ENCODE data around the gene RBM38.

RBM38 gene

GRCh38 chr20:57439993-57440392 lies 48.8 kb downstream of the RBM38 start:
- DNase-seq = no peak

- DNase-seq = no peak
Measured at GRCh38 chr20:57440678-57441509, 49.7 kb downstream of the RBM38 start.

GRCh38 chr20:57441510-57442154 lies 50.4 kb downstream of the RBM38 start:
- DNase-seq = no peak

GRCh38 chr20:57442158-57442887 lies 51.1 kb downstream of the RBM38 start:
- DNase-seq = no peak

- no peak for DNase-seq
Measured at GRCh38 chr20:57442888-57443239, 51.7 kb downstream of the RBM38 start.

DNA sequence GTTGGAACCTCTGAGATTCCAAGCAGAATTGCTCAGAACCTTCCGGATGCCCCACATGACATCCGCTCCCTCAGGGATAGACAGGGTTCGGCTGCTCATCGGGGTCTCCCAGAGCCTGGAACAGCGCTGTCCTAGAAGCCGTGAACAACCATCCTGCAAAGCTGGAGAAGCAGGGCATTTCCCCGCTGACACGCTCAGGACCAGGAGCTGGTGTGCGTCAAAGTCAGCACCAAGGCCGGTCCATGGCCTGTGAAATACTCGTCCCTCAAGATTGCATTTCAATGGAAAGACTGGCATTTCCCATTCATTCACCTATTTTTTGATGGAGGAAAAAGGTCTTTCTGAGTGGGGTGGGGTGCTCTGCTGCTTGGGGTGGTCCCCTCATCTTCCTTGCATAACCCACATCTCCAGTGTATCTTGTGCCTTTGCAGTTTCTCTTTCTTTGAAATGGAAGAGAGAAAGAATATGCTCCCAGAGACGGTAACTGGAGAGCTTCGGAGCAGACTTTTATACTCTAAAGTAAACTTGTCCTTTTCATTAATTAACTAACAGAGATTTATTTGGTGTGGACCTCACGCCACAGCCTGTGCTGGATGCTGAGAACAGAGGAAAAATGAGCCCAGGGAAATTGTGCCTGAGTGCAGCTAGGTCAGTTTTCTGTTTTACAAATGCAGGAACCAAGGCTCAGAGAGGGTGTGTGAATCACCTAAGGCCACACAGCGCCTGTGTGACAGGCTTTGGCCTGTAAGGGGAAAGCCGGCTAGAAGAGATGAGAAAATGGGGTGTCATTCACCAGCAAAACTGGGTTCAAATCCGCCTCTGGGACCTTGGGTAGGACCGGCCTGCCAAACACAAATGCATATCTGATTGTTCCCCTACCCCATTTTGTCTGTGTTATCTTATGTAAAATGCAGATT lies 52.4 kb downstream of the RBM38 start:
- no peak for DNase-seq

DNA sequence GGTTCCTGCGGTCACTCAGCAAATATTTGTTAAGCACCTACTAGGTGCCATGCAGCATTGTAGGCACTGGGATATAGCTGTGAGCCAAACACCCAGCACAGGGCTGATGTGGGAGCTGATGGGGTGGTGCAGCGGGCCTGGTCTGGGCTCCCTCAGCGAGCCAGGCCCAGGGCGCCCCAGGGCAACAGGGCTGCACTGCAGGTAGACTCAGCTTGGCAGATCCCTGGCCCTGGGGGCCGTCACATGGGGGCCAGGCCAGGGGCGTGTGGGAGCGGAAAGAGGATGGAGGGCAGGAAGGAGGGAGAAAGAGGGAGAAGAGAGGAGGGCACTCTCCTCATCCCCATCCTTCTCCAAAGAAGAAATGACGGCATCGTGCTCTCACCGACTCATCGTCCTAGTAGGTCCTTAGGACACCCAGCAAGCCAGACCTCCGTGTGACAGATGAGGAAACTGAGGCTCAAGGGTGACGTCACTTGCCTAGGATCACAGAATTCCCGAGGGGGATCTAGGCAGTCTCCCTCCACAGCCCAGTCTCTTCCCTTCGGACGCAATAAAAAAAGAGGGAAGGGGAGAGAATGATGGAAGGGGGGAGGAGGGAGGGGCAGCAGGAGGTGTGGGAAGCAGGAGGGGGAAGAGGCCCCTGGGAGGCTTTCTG lies 53.3 kb downstream of the RBM38 start:
- DNase-seq = no peak

DNA sequence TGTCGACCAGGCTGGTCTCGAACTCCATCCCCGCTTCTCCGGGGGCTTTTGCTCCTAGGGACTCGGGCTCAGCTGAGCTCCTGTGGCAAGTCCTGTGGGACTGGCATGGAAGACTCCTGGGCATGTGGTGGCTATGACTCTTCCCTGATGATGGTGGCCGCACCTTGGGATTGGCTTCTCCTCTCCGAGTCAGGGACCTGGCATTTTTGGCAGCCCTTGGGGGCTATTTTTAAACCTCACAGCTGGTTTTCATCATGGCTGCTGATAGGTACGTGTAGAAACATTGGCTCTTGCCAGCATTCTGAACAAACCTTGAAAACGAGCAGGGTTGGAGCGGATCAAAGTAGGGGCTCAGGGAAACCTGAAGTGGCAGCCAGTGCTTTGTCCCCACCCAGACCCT lies 54.1 kb downstream of the RBM38 start:
- no peak for DNase-seq

DNA sequence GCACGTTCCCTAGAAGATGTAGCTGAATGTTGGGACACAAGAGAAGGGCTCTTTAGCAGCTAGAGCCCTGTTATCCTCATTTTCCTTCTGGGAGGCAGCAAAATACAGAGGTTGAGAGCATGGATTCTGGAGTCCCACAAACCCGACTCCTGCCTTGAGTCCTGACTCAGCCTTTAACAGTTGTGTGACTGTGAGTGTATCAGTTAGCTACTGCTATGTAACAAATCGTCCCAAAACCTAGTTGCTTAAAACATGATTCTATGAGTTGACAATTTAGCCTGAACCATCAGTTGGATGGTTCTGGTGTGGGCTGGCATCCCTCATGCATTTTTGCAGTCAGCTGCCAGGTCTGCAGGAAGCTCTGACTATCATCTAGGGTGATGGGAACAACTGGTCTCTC lies 54.6 kb downstream of the RBM38 start:
- DNase-seq = no peak

DNA sequence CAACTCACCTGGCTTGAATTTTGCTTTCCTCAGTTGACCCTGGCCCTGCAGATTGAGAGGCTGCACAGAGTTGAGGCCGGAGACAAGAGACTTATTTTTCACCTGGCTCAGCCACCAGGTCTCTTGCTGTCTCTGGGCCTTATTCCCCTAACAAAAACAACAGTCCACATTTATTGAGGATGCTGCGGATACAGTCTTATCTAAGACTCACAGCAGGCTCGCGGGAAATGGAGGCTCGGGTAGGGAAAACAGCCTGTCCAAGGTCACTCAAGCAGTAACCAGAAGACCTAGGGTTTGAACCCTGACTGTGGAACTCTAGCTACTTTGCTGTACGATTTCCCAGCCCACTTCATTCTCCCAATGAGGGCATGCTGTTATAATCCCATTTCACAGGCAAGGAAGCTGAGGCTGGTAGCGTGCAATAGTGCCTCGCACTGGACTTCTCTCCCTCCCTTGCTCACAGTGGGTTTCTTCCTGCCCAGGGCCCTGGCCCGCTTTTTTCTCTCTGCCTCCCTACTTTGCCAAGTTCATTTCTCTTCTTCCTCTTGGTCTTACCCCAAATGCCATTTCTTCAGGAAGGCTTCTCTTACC lies 57.7 kb downstream of the RBM38 start:
- no peak for DNase-seq

GRCh38 chr20:57449398-57450354 lies 58.5 kb downstream of the RBM38 start:
- no peak for DNase-seq

DNA sequence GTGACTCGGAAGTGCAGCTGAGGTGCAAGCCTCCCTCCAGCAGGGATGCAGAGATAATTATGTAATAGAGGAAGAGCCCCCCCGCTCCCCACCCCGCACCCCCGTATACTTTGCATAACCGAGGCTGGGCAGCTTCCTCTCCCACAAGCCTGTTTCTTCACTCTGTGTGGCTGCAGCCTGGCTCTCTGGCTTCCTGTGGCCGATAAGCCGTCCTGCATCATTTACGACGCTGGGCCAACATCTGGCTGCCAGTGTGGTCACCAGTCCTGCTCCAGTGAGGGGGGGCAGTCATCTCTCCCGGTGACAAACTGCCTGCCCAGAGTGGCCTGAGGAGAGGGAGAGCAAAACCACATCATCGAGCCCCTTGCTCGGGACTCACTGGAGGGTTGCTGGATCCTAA lies 59.2 kb downstream of the RBM38 start:
- peak; percentile 5 for DNase-seq

DNA sequence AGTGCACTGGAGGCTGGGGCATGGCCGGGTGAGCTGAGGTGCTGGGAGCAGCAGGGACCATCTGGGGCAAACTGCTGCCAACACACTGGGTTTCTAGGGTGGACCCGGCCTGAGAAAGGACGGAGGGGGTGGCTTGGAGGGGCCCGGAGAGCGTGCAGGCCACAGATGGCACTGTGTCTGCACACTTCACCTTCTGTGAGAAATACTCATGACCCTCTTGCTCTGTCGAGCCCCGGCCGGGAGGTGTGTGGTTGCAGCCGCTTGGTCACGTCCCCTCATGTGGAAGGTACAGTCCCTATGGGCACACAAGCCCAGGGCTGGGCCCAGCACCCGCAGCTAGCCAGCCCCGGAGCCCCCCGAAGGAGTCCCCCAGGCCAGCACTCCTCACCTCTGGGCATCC lies 59.7 kb downstream of the RBM38 start:
- no peak for DNase-seq

DNA sequence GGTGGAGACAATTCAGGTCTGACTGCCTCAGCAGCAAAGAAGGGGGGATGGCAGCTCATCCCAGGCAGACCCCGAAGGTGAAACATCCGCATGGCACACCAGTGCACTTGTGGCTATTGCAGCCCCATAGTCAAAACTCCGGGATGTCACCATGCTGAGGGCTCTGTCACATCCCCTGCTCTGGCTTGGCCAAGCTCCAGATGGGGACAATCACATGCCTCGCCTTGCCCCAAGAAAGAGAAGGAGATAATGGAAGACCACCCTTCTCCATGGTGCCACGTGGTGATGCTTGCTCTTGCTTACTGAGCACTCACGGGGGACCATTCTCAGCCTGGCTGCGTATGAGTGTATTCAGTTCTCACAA lies 60.2 kb downstream of the RBM38 start:
- DNase-seq = no peak

DNA sequence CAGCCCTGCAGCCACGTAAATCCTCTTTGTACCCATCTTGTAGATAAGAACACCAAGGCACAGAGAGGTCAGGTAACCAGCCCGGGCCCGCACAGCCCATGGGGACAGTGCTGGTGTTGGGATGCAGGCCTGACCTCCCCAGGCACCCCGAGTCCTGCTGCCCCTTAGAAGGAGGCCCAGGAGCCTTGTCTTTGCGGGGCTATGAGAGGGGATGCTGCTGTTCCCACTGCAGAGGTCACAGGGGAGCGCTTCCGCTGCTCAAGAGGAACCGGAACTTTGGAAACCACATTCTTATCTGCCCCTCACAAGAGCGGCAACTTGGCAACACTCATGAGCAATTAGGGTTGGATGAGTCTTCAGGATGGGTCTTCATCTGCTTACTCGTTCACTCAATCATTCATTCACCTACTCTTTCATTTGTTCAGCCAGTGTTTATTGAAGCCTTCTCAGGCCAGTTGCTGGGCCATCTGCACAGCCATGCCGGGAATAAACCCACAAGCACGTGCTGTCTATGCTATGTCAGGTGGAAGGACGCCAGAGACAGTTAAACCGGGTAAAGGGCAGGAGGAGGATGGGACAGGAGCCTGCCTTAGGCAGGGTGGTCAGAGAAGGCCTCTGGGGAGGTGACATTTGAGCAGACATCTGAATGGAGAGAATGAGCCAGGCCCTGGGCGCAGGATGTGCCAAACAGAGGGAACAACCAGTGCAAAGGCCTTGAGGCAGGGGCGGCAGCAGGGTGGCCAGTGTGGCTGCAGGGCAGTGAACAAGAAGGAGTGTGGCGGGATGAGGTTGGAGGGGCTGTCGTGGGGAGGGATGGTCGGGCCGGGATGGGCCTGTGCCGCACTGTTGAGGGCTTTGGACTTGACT lies 60.8 kb downstream of the RBM38 start:
- DNase-seq = no peak

GRCh38 chr20:57455386-57455785 lies 64.2 kb downstream of the RBM38 start:
- no peak for DNase-seq

DNA sequence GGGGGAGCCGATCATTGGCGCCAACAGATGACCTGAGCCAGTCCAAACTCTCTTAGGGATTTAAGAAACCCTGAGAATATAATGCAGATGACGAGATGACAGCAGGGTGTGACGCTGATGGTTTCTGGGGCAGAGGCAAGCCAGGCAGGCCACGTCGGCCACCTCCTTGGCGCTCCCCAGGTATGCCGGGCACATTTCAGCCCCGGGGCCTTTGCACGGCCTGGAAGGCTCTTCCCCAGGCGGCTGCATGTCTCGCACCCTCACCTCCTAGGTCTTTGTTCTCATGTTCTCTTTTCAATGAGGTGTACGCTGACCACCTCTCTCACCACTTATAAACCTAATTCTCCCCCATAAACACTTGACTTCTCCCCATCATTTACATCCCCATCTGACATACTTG lies 64.9 kb downstream of the RBM38 start:
- DNase-seq = no peak

- DNase-seq = no peak
Measured at GRCh38 chr20:57457243-57458095, 66.3 kb downstream of the RBM38 start.

Measured in NCI-H69 (cell line).